OCI-LY3 (cell line): ENCODE results near the gene SRPX2.

Source experiments
- H2AFZ ChIP-seq: fragments of 200-600, 300-600 bp; shearing (Covaris generic); 2 replicates; pipeline ENCODE4 v1.6.0; 2014; ENCODE audit warnings: antibody characterized with exemption, low read depth, low read length
- H3K27ac ChIP-seq: fragments of 200-600, 300-600 bp; sonication (generic); 2 replicates; pipeline ENCODE4 v1.5.1; 2014; ENCODE audit warnings: mild to moderate bottlenecking, low read length, moderate library complexity, mixed read lengths
- H3K27me3 ChIP-seq: fragments of 200-600, 300-600 bp; sonication (generic); 2 replicates; pipeline ENCODE4 v1.6.1; 2014; ENCODE audit warnings: low read depth, low read length, mixed read lengths
- H3K36me3 ChIP-seq: fragments of 200-600, 300-600 bp; sonication (generic); replicated peaks from 2 replicates; pipeline ENCODE3; 2014; ENCODE audit warnings: low read depth, low read length, mixed read lengths
- H3K4me1 ChIP-seq: fragments of 300-600, 200-600 bp; sonication (generic); 2 replicates; pipeline ENCODE4 v1.6.1; 2014; ENCODE audit warnings: low read length, mixed read lengths
- H3K4me2 ChIP-seq: fragments of 200-600, 300-600 bp; sonication (generic); 2 replicates; pipeline ENCODE4 v1.6.1; 2014; ENCODE audit warnings: low read length, mixed read lengths
- H3K4me3 ChIP-seq: fragments of 300-600, 200-600 bp; sonication (generic); 2 replicates; pipeline ENCODE4 v1.5.1; 2014; ENCODE audit warnings: antibody characterized with exemption, mild to moderate bottlenecking, low read length, moderate library complexity
- H3K79me2 ChIP-seq: fragments of 300-600, 200-600 bp; shearing (Covaris generic); 2 replicates; pipeline ENCODE4 v1.6.1; 2014; ENCODE audit warnings: mild to moderate bottlenecking, low read length, mixed read lengths
- H3K9ac ChIP-seq: fragments of 300-600, 200-600 bp; shearing (Covaris generic); 2 replicates; pipeline ENCODE4 v1.6.0; 2014; ENCODE audit warnings: mild to moderate bottlenecking, low read length, moderate library complexity
- H3K9me3 ChIP-seq: fragments of 200-600, 300-600 bp; shearing (Covaris generic); 2 replicates; pipeline ENCODE4 v1.6.1; 2014; ENCODE audit warnings: low read length, mixed read lengths; ENCODE audit not compliant: insufficient read depth
- H4K20me1 ChIP-seq: fragments of 200-600, 300-600 bp; sonication (generic); 2 replicates; pipeline ENCODE4 v1.6.1; 2016; ENCODE audit warnings: low read length, mixed read lengths; ENCODE audit not compliant: insufficient read depth
- EZH2phosphoT487 ChIP-seq: fragments of 200-600 bp; shearing (Covaris generic); IDR thresholded peaks from 2 replicates; pipeline ENCODE4 v1.6.1; 2018; ENCODE audit warnings: antibody characterized with exemption, mixed run types, low read depth
- TF ChIP-seq, protein P1 (sequence below): fragments of 200-600, 300-600 bp; sonication (generic); IDR thresholded peaks from 2 replicates; pipeline ENCODE4 v1.5.1; 2014; ENCODE audit warnings: antibody characterized with exemption, low read length, low read depth

The SRPX2 gene

DNA sequence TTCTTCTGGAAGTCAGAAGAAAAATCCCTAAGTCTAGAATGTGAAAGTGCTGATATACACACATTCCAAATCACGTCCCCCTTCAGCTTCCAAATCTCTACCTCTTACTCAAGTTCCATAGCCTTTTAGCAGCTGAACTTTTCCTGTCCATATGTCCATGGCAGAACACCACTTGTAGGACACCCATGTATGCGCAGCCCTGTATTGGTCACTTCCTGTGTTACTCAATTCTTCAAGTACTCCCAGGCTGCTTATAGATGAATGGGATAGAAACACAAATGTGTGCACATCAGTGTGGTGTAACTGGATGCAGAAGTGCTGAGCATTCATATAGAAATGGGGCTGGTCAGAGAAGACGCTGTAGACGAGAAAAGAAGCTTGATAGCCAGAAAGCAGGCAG is 18.8 kb downstream of the SRPX2 start:
- H3K9ac ChIP-seq, result no peak overlapping the region
- H3K36me3 ChIP-seq, result no peaks in the 10 kb centered on the region
- no peak overlapping the region for H3K27ac ChIP-seq
- H4K20me1 ChIP-seq, result no peaks in the 10 kb centered on the region
- H3K4me1 ChIP-seq, result no peaks in the 10 kb centered on the region
- peaks cover 48% of the 10 kb centered on the region for H3K27me3 ChIP-seq
- TF ChIP-seq, protein P1, sequence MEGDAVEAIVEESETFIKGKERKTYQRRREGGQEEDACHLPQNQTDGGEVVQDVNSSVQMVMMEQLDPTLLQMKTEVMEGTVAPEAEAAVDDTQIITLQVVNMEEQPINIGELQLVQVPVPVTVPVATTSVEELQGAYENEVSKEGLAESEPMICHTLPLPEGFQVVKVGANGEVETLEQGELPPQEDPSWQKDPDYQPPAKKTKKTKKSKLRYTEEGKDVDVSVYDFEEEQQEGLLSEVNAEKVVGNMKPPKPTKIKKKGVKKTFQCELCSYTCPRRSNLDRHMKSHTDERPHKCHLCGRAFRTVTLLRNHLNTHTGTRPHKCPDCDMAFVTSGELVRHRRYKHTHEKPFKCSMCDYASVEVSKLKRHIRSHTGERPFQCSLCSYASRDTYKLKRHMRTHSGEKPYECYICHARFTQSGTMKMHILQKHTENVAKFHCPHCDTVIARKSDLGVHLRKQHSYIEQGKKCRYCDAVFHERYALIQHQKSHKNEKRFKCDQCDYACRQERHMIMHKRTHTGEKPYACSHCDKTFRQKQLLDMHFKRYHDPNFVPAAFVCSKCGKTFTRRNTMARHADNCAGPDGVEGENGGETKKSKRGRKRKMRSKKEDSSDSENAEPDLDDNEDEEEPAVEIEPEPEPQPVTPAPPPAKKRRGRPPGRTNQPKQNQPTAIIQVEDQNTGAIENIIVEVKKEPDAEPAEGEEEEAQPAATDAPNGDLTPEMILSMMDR, result no peak
- TF ChIP-seq EZH2phosphoT487, result no peak
- no peaks in the 10 kb centered on the region for H3K9me3 ChIP-seq
- H3K4me2 ChIP-seq, result no peak overlapping the region
- no peaks in the 10 kb centered on the region for H3K79me2 ChIP-seq
- no peak overlapping the region for H2AFZ ChIP-seq
- H3K4me3 ChIP-seq, result no peak overlapping the region

DNA sequence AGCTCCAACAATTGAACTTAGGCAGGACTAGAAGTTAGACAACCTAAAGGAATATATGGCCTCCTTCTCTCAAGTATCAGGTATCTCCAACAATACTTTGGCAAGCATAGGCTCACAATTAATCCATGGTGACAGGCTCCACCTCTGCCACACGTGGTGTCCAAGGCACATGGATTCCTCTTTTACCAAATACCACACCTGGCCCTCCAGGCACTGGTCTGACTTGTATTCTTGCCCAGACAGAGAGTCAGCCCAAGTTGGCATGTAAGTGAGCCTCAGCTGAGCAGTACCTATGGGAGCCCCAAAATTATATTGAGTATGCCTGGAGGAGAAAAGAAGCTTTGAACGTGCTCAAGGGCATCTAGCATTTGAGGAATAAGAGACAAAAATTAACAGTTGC is 19.6 kb downstream of the SRPX2 start:
- peaks cover 48% of the 10 kb centered on the region for H3K27me3 ChIP-seq
- no peak overlapping the region for H3K9ac ChIP-seq
- no peaks in the 10 kb centered on the region for H3K9me3 ChIP-seq
- no peaks in the 10 kb centered on the region for H3K79me2 ChIP-seq
- no peak overlapping the region for H2AFZ ChIP-seq
- H3K36me3 ChIP-seq, result no peaks in the 10 kb centered on the region
- TF ChIP-seq, protein P1, result no peak
- no peak for TF ChIP-seq EZH2phosphoT487
- no peaks in the 10 kb centered on the region for H3K4me1 ChIP-seq
- H3K4me2 ChIP-seq, result no peak overlapping the region
- no peak overlapping the region for H3K27ac ChIP-seq
- H4K20me1 ChIP-seq, result no peaks in the 10 kb centered on the region
- no peak overlapping the region for H3K4me3 ChIP-seq

GRCh38 chrX:100672966-100673365 is 29.0 kb downstream of the SRPX2 start:
- Histone ChIP-seq H3K27me3 (peaks cover 51% of the 10 kb centered on the region), H3K36me3 (no peaks in the 10 kb centered on the region), H3K9me3 (no peaks in the 10 kb centered on the region), H3K4me1 (peaks cover 7% of the 10 kb centered on the region), H2AFZ (no peak overlapping the region), H3K27ac (no peak overlapping the region), H3K79me2 (no peaks in the 10 kb centered on the region), H3K9ac (no peak overlapping the region), H3K4me2 (no peak overlapping the region), H4K20me1 (no peaks in the 10 kb centered on the region), H3K4me3 (no peak overlapping the region)
- no peak for TF ChIP-seq EZH2phosphoT487
- TF ChIP-seq, protein P1, result no peak

DNA sequence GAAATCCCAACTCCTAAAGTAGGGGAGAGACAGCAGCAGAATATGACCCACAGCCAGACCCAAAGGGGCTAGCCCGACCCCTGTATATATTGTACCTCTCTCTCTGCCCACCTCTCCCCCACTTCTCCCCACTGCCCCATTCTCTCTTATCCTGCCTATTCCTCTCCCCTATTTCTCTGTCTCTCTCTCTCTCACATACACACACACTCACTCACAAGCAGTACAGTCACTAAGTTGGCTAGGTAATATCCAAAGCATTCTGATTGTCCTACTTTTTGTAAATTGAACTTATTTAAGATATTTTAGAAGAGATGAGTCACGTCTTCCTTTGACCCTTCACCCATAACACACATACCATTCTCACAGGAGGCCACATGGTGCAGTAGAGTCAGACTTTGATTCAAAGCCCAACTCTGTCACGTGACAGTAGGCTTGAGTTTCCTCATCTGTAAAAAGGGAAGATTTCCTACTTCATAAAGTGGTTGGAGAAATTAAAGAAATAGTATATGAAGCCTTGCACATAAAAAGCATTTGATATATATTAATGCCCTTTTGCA is 29.5 kb downstream of the SRPX2 start:
- peaks cover 51% of the 10 kb centered on the region for H3K27me3 ChIP-seq
- H3K9ac ChIP-seq, result no peak overlapping the region
- H3K4me3 ChIP-seq, result no peak overlapping the region
- no peak overlapping the region for H3K27ac ChIP-seq
- no peaks in the 10 kb centered on the region for H3K36me3 ChIP-seq
- no peaks in the 10 kb centered on the region for H3K79me2 ChIP-seq
- TF ChIP-seq EZH2phosphoT487, result no peak
- TF ChIP-seq, protein P1, result no peak
- no peak overlapping the region for H3K4me2 ChIP-seq
- H4K20me1 ChIP-seq, result no peaks in the 10 kb centered on the region
- H2AFZ ChIP-seq, result no peak overlapping the region
- peaks cover 7% of the 10 kb centered on the region for H3K4me1 ChIP-seq
- H3K9me3 ChIP-seq, result no peaks in the 10 kb centered on the region
